GM21423 (cell line): ENCODE data around the gene MRPL38.
A peak's percentile ranks its signal among the peaks of the same experiment; 100 is the strongest.
"Not testable (repeated sequence)": the region's sequence is repeated elsewhere in the genome, so short reads cannot be mapped to it uniquely, and the experiment has no call there.

Experiments used
- ATAC-seq: cut with Tn5 transposase; IDR thresholded peaks from one replicate; pipeline ENCODE4 v1.9.1; 2021; ENCODE audit warnings: mild to moderate bottlenecking, moderate library complexity; ENCODE audit not compliant: unreplicated experiment

The MRPL38 gene

DNA sequence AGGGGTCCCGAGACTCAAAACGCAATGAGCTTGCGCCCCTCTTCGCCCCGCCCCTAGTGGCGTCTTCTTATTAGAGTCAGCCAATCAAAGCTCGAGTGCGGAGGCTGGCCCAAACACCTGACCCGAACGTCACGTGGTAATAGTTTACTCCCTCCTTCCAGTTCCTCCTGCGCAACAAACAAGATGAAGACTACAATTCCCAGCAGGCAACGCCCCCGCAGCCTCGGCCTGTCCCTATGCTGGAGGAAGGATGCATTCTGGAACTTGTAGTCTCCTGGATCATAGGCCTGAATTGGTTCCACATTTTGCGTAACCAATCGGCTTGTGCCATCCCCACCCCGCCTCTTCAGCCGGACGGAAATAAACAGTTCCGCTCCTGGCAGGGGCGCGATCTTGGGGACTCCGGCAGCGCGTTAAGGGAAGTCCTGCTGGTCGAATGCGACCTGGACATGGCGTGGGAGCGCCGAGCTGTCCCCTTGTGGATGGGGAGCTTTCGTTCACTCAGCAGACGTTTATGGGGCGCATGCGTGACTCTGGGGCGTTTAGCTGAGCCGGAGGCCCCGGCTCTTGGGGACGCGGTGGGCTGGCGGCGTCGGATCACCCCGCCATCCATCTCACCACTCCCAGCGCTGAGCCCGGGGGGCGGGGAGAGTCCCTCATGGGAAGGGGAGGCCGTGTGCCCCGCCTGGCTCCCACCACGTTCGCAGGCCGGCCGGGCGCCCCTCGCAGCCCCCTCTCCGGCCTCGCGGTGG, 49.2 kb downstream of the MRPL38 start, which contains the start of gene WBP2:
WBP2 (minus strand) TSS at position 26 of the 752 bp plus-strand sequence. CDS start 38 bp downstream, outside the sequence.
- peak; percentile 88 for ATAC-seq

DNA sequence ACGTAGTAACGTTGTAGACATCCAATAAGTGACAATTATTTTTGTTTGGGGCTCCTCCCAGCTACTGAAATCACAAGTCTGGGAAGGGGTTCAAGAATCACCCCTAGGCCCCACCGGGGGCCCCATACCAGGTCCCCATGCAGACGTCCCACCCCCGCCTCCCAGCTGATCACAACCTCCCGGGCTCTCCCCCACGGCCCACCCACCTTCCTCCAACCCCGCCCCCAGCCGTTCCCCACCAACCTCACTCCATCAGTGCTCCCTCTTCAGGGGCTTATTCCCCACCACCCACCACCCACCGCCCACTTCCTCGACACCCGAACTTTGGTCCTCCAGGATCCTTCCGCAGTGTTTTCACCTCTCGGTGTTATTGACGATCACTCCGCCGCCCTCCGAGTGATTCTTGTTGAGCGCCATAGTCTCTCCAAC, 49.8 kb downstream of the MRPL38 start:
- no peak for ATAC-seq

DNA sequence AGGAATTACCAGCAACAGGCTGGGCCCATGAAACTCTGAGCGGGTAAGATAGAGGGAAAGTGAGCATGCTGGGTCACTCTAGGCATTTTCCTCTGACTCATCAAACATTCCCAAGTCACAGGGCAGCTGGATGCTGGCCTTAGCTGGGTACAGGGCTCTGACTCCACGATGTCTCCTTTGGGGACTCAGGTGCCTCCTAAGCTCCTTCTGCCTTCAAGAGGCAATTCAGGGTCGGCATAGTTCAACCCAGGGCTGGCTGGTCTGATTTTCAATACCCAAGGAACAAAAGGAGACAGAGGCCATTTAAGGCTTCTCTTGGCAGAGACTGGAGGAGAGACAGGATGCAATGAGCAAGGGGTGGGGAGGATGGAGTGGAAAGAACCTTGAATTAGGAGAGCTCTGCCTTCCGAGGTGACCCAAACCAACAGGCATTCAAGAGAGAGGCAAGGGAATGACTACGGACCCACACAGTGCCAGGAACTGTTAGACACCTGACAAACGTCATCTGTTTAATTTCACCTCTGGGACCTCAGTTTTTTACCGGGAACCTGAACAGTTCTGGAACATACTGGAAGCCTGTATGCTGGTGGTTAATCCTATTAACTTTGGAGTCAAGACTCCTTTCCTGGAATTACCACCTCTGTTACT, 50.5 kb downstream of the MRPL38 start:
- ATAC-seq = no peak

DNA sequence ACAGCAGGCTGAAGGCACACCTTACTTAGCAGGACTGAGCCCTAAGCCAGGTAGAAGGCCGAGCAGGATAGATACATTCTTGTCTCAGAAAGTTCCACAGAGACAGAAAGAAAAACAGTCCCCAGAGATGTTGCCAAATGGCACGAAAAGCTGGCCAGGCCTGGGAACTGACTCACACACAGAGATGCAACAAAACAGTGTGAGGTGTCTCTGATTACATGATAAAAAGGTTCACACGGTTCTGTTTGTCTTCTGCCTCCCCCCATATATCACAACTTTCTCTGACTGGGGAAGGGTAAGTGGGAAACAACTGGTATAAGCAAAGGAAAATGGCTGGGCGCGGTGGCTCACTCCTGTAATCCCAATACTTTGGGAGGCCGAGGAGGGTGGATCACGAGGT, 51.3 kb downstream of the MRPL38 start:
- ATAC-seq = no peak

DNA sequence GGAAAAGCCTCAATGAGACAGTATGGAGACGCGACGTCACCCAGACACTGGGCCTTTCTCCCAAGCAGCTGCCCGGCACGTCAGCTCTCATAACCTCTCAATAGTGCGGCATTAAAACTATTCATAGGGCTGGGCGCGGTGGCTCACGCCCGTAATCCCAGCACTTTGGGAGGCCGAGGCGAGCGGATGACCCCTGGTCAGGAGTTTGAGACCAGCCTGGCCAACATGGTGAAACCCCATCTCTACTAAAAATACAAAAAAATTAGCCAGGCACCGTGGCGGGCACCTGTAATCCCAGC, 53.0 kb downstream of the MRPL38 start:
- ATAC-seq = not testable (repeated sequence)

DNA sequence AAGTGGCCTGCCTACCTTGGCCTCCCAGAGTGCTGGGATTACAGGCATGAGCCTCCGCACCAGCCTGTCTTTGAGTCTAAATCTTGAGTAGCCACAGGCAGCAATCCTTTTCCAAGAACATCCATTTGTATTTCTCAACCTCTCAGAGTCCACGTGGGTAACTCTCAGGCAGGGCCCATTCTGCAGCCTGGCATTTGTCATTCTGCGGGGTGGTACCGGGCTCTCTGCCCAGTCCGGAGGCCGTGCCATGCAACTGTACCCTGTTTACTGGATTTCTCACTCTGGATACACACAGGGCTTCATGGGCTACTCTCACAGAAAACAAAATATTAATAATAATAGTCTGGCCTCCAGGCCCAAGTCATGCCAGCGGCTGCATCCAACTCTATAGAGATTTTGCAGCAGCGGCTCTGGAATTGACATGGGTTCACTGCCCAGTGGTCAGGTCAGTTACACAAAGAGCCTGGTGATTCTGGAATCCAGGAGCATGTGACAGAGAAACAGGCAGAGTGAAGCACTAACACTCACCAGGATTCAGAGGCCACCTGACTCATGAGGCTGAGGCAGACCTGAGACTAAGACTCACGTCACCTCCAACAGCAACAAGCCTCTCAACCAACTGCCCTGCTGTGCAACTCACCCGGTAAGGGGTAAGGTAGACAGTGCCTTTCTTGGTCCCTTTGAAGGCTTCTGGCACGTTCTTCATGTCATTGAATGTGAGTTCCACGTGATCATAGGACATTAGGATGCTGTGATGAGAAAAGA, 53.6 kb downstream of the MRPL38 start:
- no peak for ATAC-seq

DNA sequence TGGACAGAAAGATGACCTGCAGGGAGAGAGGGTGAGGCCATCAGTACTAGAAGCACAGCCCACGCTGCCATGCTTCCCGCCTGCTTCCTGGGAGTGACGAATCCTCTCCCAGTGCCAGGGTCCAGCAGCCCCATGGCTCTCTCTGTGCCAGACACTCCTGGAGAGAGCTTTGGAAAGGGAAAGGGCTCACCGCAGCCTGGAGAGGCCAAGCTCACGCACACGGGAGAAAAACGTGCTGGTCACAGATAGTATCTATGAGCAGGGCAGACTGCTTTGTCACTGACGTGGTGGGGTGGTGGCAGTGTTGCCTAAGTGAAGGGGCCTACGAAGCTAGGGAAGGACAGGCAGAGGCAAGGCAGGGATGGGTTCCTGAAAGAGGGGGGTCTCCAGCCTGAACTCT, 55.0 kb downstream of the MRPL38 start:
- ATAC-seq = no peak

DNA sequence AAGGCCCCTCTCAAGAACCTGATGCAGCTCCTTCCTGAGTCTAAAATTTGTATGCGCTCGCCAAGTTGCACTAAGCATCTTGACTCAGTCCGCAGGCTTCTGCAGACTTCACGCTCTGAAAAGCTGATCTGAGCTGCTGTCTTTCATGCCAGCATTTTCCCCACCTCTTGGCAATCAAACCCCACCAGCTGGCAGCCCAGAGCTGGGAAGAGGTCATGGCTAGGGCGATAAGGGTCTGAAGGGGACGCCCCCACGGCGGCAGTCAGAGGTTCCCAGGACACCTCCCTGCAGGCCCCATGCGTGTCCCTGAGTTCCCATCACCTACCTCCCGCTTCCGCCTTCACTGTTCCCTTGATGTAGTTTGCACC, 55.4 kb downstream of the MRPL38 start:
- ATAC-seq = no peak
